Spleen (tissue), 11 donors: ENCODE results near the gene DLG2. TPM values are rescaled to one million over a fixed set of nuclear protein-coding genes. Genes with fewer than 3 reads are reported as not detected.

Source experiments
- DNase-seq: peaks from one replicate; pipeline ENCODE4 v3.0.0-alpha.2; 2020
- H3K27ac ChIP-seq, 8 donors: fragments of 200-600 bp; sonication (generic) in 7 of 8; 1 replicate in 4 of 8; 2 replicates in 4 of 8; pipeline versions ENCODE4 v1.5.0 to v1.8.0; 2016 to 2021; ENCODE audit warnings: inconsistent platforms in 4 of 8, mild to moderate bottlenecking in 4 of 8, moderate library complexity in 1 of 8
- H3K27me3 ChIP-seq, 7 donors: fragments of 200-600 bp; sonication (generic) in 6 of 7; replicated peaks in 1 of 7; 1 replicate in 4 of 7; 2 replicates in 3 of 7; pipeline versions ENCODE4 v1.5.0 to v1.8.0; 2016 to 2021; ENCODE audit warnings: inconsistent platforms in 3 of 7, mild to moderate bottlenecking in 1 of 7
- H3K36me3 ChIP-seq, 6 donors: fragments of 200-600 bp; sonication (generic) in 5 of 6; 1 replicate in 4 of 6; 2 replicates in 2 of 6; pipeline versions ENCODE4 v1.5.0 to v1.8.0; 2016 to 2021; ENCODE audit warnings: inconsistent platforms in 2 of 6
- H3K4me1 ChIP-seq, 6 donors: fragments of 200-600 bp; sonication (generic) in 5 of 6; 1 replicate in 3 of 6; 2 replicates in 3 of 6; pipeline versions ENCODE4 v1.5.0 to v1.8.0; 2016 to 2021; ENCODE audit warnings: inconsistent platforms in 3 of 6
- H3K4me3 ChIP-seq, 8 donors: fragments of 200-600 bp; sonication (generic) in 7 of 8; 1 replicate in 4 of 8; 2 replicates in 4 of 8; pipeline versions ENCODE4 v1.5.0 to v1.8.0; 2016 to 2021; ENCODE audit warnings: inconsistent platforms in 4 of 8, mild to moderate bottlenecking in 4 of 8, moderate library complexity in 2 of 8
- H3K9me3 ChIP-seq, 8 donors: fragments of 200-600 bp; sonication (generic) in 7 of 8; 1 replicate in 4 of 8; 2 replicates in 4 of 8; pipeline versions ENCODE4 v1.5.0 to v1.8.0; 2016 to 2021; ENCODE audit warnings: inconsistent platforms in 4 of 8
- POLR2A ChIP-seq, 3 donors: fragments of 450-650 bp; IDR thresholded peaks; one replicate each; pipeline ENCODE4 v1.5.1; 2017; ENCODE audit warnings: antibody characterized with exemption in 3 of 3, mild to moderate bottlenecking in 1 of 3
- POLR2AphosphoS5 ChIP-seq, 3 donors: sonication (generic); formaldehyde crosslinking; IDR thresholded peaks; one replicate each; pipeline ENCODE4 v1.5.1; 2017; ENCODE audit warnings: antibody characterized with exemption in 3 of 3
- WGBS, 5 donors: extraction: QIAGEN DNeasy Blood & Tissue Kit in 3 of 5; methylation state at CpG; one replicate each; pipeline versions ENCODE4 v1.1.5 to v1.1.7; 2013 to 2018; 5-methylcytosine and 5-hydroxymethylcytosine counted together
- intact Hi-C: fragments of 100-400 bp; cut with DNase I; formaldehyde crosslinking; loops from one replicate; pipeline ENCODE4 v1.15.0; 2023; ENCODE audit warnings: low total_unique reads
- polyA plus RNA-seq, 3 donors: library from polyadenylated mRNA; stranded (reverse); fragments of 200-250 nt; gene quantifications; one replicate each; pipeline ENCODE4 v1.2.1, GENCODE V29; 2013
- total RNA-seq, 7 donors: library from RNA; depleted of rRNA in 3 of 7; stranded (reverse); fragments of >200 nt in 3 of 7; fragmentation: NEBNext Ultra II Directional in 4 of 7; extraction: Animal tissue kit (Norgen Biotek cat#: 25700) in 4 of 7; gene quantifications; one replicate each; pipeline versions ENCODE4 v1.1.0 to v1.2.1, GENCODE V29; 2016 to 2021
- TF ChIP-seq, protein P1 (sequence below), 11 experiments: fragments of 200-600 bp in 7 of 11; fragments of 450-650 bp in 4 of 11; sonication (generic) in 4 of 11; IDR thresholded peaks in 8 of 11; conservative IDR thresholded peaks in 3 of 11; 1 replicate in 7 of 11; 2 replicates in 4 of 11; pipeline versions ENCODE4 v1.4.0 to v1.8.0; 2016 to 2021; ENCODE audit warnings: antibody characterized with exemption in 11 of 11, inconsistent platforms in 4 of 11, mild to moderate bottlenecking in 1 of 11
- donor health status: healthy with polysubstance abuse.
- donor health status: DM: no; HTN: no; CAD: no; lungs with moderate emphysema.
- donor health status: DM: no; HTN: no; CAD: no.
- donor health status: Bipolar disorder and iron deficiency.
- donor health status: healthy.
- donor health status: DM: no; HTN: no; CAD: no.
- donor health status: DM: yes; HTN: yes; CAD: no.

DLG2 gene
- total and polyA plus RNA-seq, 10 donors: 0.43 to 12.7 (median 7.9) TPM

GRCh38 chr11:83813296-83813695 is 1813.8 kb downstream of the DLG2 start:
- Histone ChIP-seq H3K27ac (no peak overlapping the region), H3K27me3 (peaks cover 0 to 3% (median 0%) of the 10 kb centered on the region in 7 donors), H3K36me3 (no peaks in the 10 kb centered on the region), H3K4me3 (no peak overlapping the region), H3K9me3 (no peaks in the 10 kb centered on the region), H3K4me1 (no peaks in the 10 kb centered on the region)
- TF ChIP-seq, protein P1, sequence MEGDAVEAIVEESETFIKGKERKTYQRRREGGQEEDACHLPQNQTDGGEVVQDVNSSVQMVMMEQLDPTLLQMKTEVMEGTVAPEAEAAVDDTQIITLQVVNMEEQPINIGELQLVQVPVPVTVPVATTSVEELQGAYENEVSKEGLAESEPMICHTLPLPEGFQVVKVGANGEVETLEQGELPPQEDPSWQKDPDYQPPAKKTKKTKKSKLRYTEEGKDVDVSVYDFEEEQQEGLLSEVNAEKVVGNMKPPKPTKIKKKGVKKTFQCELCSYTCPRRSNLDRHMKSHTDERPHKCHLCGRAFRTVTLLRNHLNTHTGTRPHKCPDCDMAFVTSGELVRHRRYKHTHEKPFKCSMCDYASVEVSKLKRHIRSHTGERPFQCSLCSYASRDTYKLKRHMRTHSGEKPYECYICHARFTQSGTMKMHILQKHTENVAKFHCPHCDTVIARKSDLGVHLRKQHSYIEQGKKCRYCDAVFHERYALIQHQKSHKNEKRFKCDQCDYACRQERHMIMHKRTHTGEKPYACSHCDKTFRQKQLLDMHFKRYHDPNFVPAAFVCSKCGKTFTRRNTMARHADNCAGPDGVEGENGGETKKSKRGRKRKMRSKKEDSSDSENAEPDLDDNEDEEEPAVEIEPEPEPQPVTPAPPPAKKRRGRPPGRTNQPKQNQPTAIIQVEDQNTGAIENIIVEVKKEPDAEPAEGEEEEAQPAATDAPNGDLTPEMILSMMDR (IDR thresholded peaks at IDR 0.05 in 8 of 11, conservative IDR thresholded peaks at IDR 0.05 in 3 of 11): no peak
- TF ChIP-seq POLR2AphosphoS5 (IDR thresholded peaks at IDR 0.05): no peak
- no peak for TF ChIP-seq POLR2A (IDR thresholded peaks at IDR 0.05)
- no peak for DNase-seq
- 69 to 97% (median 93%) methylated on average over 3 of the region's 3 CpGs for WGBS, 5 donors
- intact Hi-C loops: loop anchor here (10.0 kb wide), 1 partner anchor 1098 kb away; no protein-coding TSS in a partner anchor

DNA sequence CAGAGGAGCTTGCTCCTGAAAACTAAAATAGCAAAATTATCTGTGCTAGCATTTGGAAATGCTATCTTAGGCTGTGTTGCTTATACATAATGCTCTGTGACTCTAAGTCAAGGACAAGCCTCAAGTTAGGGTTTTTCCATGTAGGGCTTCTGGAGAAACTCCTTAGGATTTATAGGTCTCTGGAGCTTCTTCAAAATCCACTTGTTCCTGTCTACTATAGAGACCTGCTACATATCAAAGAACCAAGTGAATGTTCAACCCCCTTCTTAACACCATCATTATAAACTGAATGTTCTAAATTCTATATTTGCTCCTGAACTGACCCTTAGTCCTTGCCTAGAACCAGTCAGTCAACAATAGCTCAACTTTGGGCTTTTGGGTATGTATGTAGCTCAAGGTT is 1817.9 kb downstream of the DLG2 start:
- Histone ChIP-seq H3K27me3 (peaks cover 0 to 3% (median 0%) of the 10 kb centered on the region in 7 donors), H3K4me3 (no peak overlapping the region), H3K36me3 (no peaks in the 10 kb centered on the region), H3K27ac (no peak overlapping the region), H3K4me1 (no peaks in the 10 kb centered on the region), H3K9me3 (no peaks in the 10 kb centered on the region)
- intact Hi-C loops: no loop called here
- no peak for DNase-seq
- TF ChIP-seq POLR2A (IDR thresholded peaks at IDR 0.05) (no peak), POLR2AphosphoS5 (IDR thresholded peaks at IDR 0.05) (no peak)
- TF ChIP-seq, protein P1 (IDR thresholded peaks at IDR 0.05 in 8 of 11, conservative IDR thresholded peaks at IDR 0.05 in 3 of 11): no peak

DNA sequence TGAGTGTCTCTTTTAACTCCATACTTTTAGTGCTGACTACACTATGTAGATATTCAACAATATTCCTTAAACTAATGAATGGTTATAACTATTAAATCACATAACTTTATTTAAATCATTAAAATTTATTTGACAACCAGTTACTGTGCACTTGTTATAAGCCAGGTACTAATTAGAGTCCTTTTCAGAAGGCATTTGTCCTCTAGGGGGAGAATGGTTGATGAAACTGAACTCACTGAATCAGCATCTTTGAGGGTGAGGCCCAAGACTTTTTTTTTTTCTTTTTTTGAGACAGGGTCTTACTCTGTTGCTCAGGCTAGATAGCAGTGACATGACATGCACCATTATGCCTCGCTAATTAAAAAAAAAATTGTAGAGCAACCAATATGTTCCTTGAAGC is 1825.3 kb downstream of the DLG2 start:
- no peak for DNase-seq
- Histone ChIP-seq H3K27ac (no peak overlapping the region), H3K4me3 (no peak overlapping the region), H3K36me3 (no peaks in the 10 kb centered on the region), H3K4me1 (no peaks in the 10 kb centered on the region), H3K27me3 (no peaks in the 10 kb centered on the region), H3K9me3 (no peaks in the 10 kb centered on the region)
- 78 to 94% (median 84%) methylated on average over 1 of the region's 1 CpG for WGBS, 5 donors
- TF ChIP-seq, protein P1 (IDR thresholded peaks at IDR 0.05 in 8 of 11, conservative IDR thresholded peaks at IDR 0.05 in 3 of 11): no peak
- TF ChIP-seq POLR2AphosphoS5 (IDR thresholded peaks at IDR 0.05) (no peak), POLR2A (IDR thresholded peaks at IDR 0.05) (no peak)
- intact Hi-C loops: no loop called here

DNA sequence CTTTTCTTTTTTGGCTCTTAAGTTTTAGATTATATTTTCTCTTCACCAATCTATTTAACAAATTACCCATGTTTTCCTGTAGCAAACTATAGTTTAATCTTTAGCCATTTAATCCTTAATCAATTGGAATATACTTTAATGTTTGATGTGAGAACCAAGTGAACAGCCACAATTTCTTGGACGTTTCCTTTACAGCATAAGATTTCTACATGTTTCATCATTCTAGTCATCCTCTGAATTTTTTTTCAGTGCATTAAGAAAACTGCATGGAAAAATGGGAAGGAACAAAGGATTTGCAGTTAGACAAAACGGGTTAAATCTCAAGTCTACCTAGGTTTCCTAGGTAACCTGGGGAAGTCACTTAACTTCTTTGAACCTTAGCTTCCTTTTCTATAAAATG is 1833.8 kb downstream of the DLG2 start:
- H3K27me3 ChIP-seq: no peaks in the 10 kb centered on the region
- H3K9me3 ChIP-seq: no peaks in the 10 kb centered on the region
- no peak overlapping the region for H3K27ac ChIP-seq
- H3K36me3 ChIP-seq: no peaks in the 10 kb centered on the region
- no peak overlapping the region for H3K4me3 ChIP-seq
- 60 to 70% (median 67%) methylated on average over 2 of the region's 2 CpGs for WGBS, 5 donors
- H3K4me1 ChIP-seq: no peaks in the 10 kb centered on the region
- no peak for DNase-seq
- TF ChIP-seq POLR2A (IDR thresholded peaks at IDR 0.05) (no peak), POLR2AphosphoS5 (IDR thresholded peaks at IDR 0.05) (no peak)
- TF ChIP-seq, protein P1 (IDR thresholded peaks at IDR 0.05 in 8 of 11, conservative IDR thresholded peaks at IDR 0.05 in 3 of 11): no peak
- intact Hi-C loops: no loop called here
